Lower leg skin (tissue), 4 donors: ENCODE results near the gene ACACA. TPM values are rescaled to one million over a fixed set of nuclear protein-coding genes. Genes with fewer than 3 reads are reported as not detected.
"Not testable (repeated sequence)": the region's sequence is repeated elsewhere in the genome, so short reads cannot be mapped to it uniquely, and the experiment has no call there.

Experiments
- DNase-seq, 2 donors: peaks; one replicate each; pipeline ENCODE4 v3.0.0-alpha.2; 2019; ENCODE audit warnings: low spot score in 2 of 2
- H3K4me3 ChIP-seq: fragments of 200-600 bp; sonication (generic); 2 replicates; pipeline ENCODE4 v1.5.1; 2017; ENCODE audit warnings: mild to moderate bottlenecking, low read depth; ENCODE audit not compliant: poor library complexity, severe bottlenecking
- POLR2A ChIP-seq, 2 donors: fragments of 450-650 bp; IDR thresholded peaks; one replicate each; pipeline ENCODE4 v1.6.1; 2016 to 2017; ENCODE audit warnings: antibody characterized with exemption in 2 of 2, mild to moderate bottlenecking in 1 of 2, moderate library complexity in 1 of 2
- WGBS, 2 donors: methylation state at CpG; one replicate each; pipeline ENCODE4 v1.1.5; 2018; 5-methylcytosine and 5-hydroxymethylcytosine counted together
- intact Hi-C: fragments of 100-400 bp; cut with DNase I; formaldehyde crosslinking; loops from one replicate; pipeline ENCODE4 v1.15.0; 2023; ENCODE audit warnings: low total_unique reads
- total RNA-seq, 4 donors: library from RNA; depleted of rRNA; stranded (reverse); fragments of >200 nt; gene quantifications; one replicate each; pipeline ENCODE4 v1.1.0, GENCODE V29; 2016
- TF ChIP-seq, protein P1 (sequence below), 3 donors: fragments of 450-650 bp; IDR thresholded peaks; one replicate each; pipeline ENCODE4 v1.5.1; 2016; ENCODE audit warnings: antibody characterized with exemption in 3 of 3, mild to moderate bottlenecking in 3 of 3, moderate library complexity in 2 of 3

ACACA gene
- total RNA-seq, 4 donors from 2014 or later = 24.2 to 35.7 (median 31.0) TPM

- H3K4me3 ChIP-seq = no peak overlapping the region
- no peak for DNase-seq
- TF ChIP-seq POLR2A (IDR thresholded peaks at IDR 0.05) = no peak
- TF ChIP-seq, protein P1, sequence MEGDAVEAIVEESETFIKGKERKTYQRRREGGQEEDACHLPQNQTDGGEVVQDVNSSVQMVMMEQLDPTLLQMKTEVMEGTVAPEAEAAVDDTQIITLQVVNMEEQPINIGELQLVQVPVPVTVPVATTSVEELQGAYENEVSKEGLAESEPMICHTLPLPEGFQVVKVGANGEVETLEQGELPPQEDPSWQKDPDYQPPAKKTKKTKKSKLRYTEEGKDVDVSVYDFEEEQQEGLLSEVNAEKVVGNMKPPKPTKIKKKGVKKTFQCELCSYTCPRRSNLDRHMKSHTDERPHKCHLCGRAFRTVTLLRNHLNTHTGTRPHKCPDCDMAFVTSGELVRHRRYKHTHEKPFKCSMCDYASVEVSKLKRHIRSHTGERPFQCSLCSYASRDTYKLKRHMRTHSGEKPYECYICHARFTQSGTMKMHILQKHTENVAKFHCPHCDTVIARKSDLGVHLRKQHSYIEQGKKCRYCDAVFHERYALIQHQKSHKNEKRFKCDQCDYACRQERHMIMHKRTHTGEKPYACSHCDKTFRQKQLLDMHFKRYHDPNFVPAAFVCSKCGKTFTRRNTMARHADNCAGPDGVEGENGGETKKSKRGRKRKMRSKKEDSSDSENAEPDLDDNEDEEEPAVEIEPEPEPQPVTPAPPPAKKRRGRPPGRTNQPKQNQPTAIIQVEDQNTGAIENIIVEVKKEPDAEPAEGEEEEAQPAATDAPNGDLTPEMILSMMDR (IDR thresholded peaks at IDR 0.05) = no peak
- 96 to 98% methylated on average over 2 of the region's 2 CpGs for WGBS, 2 donors
- intact Hi-C loops = no loop called here
Measured at GRCh38 chr17:37079065-37079708, 327.4 kb downstream of the ACACA start.

- intact Hi-C loops, H3K4me3 ChIP-seq, DNase-seq: not testable (repeated sequence)
- 65 to 68% methylated on average over 3 of the region's 3 CpGs for WGBS, 2 donors
Measured at GRCh38 chr17:37073464-37073863, 333.2 kb downstream of the ACACA start.

DNA sequence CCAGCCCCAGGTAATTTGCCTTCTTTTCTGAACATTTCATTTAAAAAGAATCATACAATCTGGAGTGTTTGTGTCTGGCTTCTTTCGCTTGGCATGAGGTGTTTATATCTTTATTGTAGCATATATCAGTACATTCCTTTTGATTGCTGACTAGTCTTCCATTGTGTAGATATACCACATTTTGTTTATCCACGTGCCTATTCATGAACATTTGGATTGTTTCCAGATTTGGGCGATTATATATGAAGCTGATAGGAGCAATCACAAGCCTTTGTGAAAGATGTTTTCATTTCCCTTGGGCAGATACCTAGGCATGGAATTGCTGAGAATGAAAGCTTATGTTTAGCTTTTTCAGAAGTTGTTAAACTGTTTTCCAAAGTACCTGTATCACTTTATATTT lies 337.5 kb downstream of the ACACA start:
- intact Hi-C loops = no loop called here
- no peak for TF ChIP-seq POLR2A (IDR thresholded peaks at IDR 0.05)
- TF ChIP-seq, protein P1 (IDR thresholded peaks at IDR 0.05) = no peak
- no peak for DNase-seq
- WGBS, 2 donors = 91 to 92% methylated on average over 3 of the region's 3 CpGs
- no peak overlapping the region for H3K4me3 ChIP-seq

- WGBS, 2 donors = 59 to 68% methylated on average over 10 of the region's 10 CpGs
- no peak overlapping the region for H3K4me3 ChIP-seq
- TF ChIP-seq, protein P1 (IDR thresholded peaks at IDR 0.05) = no peak
- no peak for TF ChIP-seq POLR2A (IDR thresholded peaks at IDR 0.05)
- DNase-seq = peak in 1 of 2 donors; percentile 72
- intact Hi-C loops = no loop called here
Measured at GRCh38 chr17:37068266-37068665, 338.4 kb downstream of the ACACA start.

DNA sequence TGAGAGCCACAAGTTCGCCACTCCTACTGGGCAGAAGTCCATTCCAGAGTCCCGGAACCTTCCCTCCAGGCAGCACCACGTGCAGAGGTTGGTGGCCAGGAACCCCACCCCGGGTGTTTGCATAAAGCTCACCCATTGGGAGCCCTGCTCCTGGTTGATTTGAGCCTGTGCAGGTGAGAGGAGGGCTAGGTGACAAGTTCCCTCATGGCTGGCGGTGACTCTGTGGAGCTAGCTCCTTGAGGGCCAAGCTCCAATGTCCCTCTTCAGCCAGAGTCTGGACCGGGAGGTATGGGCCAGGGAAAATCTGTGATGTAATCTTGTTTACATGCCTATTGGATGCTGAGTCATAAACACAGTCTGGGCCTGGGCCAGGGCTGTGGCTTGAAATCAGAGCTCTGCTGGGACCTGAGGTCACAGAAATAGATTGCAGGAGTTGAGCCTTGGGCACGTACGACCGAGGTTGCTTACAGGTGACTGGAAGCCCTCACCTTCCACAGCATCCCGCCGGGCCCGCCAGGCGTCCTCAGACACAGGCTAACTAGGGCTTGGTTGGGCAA lies 339.0 kb downstream of the ACACA start:
- no peak overlapping the region for H3K4me3 ChIP-seq
- DNase-seq = peak; percentile 56 to 87
- 30 to 40% methylated on average over 13 of the region's 13 CpGs for WGBS, 2 donors
- intact Hi-C loops = no loop called here
- TF ChIP-seq, protein P1 (IDR thresholded peaks at IDR 0.05) = no peak
- no peak for TF ChIP-seq POLR2A (IDR thresholded peaks at IDR 0.05)

GRCh38 chr17:37066322-37067255 lies 340.0 kb downstream of the ACACA start:
- no peak overlapping the region for H3K4me3 ChIP-seq
- no peak for TF ChIP-seq POLR2A (IDR thresholded peaks at IDR 0.05)
- TF ChIP-seq, protein P1 (IDR thresholded peaks at IDR 0.05) = no peak
- peak in 1 of 2 donors; percentile 68 for DNase-seq
- WGBS, 2 donors = 63 to 66% methylated on average over 22 to 25 of the region's 25 CpGs
- intact Hi-C loops = no loop called here
